GM20431 (cell line): ENCODE measurements around the gene RANBP9.

Source experiments
- in situ Hi-C: fragments of 300-500 bp; cut with MseI, MboI; formaldehyde crosslinking; loops from one replicate; pipeline ENCODE4 v1.15.0; 2020; ENCODE audit warnings: low sequenced_read_pairs; ENCODE audit not compliant: unreplicated experiment

Gene RANBP9

DNA sequence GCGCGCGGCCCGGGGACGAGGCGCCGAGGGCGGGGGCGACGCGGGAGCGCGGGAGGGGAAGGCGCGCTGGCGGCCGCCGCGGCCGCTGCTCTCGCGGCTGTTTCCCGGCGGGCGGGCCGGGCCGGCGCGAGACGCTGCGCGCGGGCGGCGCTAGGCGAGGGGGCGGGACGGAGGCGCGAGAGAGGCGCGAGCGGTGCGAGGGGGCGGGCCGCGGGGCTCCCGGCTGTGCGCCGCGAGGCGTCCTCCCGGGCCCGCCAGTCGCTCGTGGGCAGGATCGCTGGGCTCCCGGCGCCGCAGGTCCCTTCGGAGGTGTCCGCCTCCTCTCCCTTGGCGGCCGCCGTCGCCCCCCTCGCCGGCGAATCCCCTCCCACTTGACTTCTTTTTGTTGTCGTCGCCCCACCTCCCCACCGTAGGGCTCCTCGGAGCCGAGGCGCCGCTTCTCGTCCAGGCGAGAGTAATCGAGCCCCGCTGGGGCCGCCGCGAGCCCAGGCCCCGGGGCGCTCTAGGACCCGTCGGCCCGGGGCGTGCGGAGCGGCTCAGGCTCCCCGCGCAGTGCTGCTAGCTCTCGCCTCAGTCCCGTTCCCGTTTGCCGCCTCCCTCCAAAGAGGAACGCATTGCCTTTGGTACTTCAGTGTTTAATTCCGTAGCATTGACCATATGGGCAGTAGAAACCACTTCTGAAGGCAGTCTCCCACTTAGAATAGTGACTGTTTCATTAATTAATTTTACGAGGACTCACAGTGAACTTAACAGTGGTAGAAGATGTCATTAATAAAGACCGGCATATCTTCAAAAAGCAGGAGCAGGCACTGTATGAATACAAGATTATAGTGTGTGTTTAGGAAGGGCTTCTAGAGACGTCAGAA is at the start of gene RANBP9:
Gene RANBP9, minus strand, starts transcription at position 103 of the 866 bp plus-strand sequence. CDS start 330 bp downstream, outside the sequence.
- in situ Hi-C loops: no loop called here

DNA sequence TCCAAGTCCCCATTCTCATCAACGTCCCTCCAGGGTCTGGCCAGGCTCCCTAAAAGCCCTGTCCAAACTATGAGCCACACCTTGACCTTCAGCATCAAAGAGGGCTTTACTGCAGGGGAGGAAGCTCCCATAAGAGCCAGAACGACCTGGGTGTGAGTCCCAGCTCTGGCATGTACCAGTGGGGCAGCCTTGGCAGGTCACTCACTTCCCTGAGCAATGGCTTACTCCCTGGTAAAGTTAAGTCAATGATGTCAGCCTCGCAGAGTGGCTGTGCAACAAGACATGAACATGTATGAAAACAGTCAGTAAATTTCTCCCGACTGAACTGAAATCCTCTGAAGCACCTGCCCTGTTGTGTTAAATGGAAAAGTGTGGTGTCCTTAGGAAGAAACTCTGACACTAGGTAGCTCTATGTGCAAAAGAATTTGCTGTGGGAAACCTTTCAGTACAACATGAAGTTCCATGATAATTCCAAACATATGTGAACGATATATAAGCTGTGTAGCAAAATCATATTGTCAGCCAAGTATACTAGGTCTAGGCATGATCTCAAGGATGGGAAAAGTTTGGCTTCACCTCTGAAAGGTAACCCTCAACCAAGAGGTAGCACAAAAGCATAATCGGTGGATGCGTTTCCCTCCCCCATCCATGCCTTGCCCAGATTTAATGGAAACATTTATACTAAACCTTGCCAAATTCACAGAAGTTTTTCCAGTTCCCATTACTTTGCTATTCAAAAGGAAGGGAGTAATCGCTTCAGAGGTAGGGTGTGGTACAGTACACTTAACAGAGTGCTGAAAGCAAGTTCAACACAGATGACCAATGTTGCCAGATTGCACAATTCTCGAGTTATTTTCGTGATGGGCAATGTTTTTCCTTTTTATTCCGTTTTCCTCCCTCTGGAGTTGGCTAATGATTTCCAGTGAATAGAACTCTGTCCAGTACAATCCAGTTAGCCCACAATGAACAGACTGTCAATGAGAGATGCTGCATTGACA is 49.0 kb upstream of the RANBP9 start:
- in situ Hi-C loops: no loop called here

- in situ Hi-C loops: no loop called here
Observed at GRCh38 chr6:13759025-13759424, 47.4 kb upstream of the RANBP9 start.

- in situ Hi-C loops: no loop called here
Observed at GRCh38 chr6:13754644-13755043, 43.0 kb upstream of the RANBP9 start.

DNA sequence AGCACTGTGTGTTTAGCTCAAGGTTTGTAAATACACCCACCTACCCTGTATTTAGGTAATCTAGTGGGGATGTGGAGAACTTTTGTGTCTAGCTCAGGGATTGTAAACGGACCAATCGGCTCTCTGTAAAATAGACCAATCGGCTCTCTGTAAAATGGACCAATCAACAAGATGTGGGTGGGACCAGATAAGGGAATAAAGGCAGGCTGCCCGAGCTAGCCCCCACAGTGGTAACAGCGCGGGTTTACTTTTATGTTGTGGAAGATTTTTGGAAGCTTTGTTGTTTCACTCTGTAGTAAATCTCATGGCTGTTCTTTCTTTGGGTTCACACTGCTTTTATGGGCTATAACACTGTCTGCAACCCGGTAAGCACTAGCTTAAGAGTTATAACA is 32.1 kb upstream of the RANBP9 start:
- in situ Hi-C loops: no loop called here

GRCh38 chr6:13742961-13743735 is 31.5 kb upstream of the RANBP9 start:
- in situ Hi-C loops: no loop called here

DNA sequence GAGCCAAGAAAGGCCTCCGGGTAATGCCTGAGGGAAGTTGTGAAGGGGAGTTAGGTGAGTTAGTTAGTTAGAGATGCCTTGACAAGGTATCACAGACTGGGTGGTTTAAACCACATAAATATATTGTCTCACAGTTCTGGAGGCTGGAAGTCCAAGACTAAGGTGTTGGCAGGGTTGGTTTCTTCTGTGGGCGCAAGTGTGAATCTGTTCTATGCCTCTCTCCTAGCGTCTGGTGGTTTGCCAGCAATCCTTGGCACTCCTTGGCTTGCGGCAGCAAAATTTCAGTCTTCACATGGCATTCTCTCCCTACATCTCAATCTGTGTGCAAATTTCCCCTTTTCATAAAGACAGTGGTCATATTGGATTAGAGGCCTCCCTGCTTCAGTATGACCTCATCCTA is 29.7 kb upstream of the RANBP9 start:
- in situ Hi-C loops: no loop called here

DNA sequence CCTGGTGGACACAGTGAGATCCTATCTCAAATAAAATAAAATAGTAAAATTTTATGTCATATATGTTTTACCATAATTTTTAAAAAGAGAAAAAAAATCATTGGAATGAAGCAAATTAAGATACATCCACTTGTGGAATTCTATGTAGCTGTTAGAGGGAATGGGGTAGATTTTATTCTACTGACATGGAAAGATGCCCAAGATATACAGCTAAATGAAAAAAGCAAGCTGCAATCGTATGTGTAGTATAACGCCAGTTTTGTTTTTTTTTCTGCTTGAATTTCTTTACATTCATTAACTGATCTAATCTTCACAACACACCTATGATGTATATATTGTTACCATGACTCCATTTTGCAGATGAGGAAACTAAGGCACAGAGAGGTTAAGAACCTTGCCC is 23.4 kb upstream of the RANBP9 start:
- in situ Hi-C loops: no loop called here

- in situ Hi-C loops: no loop called here
Observed at GRCh38 chr6:13733178-13733887, 21.7 kb upstream of the RANBP9 start.

GRCh38 chr6:13730704-13731103 is 19.1 kb upstream of the RANBP9 start:
- in situ Hi-C loops: no loop called here

- in situ Hi-C loops: no loop called here
Observed at GRCh38 chr6:13729891-13730290, 18.3 kb upstream of the RANBP9 start.

DNA sequence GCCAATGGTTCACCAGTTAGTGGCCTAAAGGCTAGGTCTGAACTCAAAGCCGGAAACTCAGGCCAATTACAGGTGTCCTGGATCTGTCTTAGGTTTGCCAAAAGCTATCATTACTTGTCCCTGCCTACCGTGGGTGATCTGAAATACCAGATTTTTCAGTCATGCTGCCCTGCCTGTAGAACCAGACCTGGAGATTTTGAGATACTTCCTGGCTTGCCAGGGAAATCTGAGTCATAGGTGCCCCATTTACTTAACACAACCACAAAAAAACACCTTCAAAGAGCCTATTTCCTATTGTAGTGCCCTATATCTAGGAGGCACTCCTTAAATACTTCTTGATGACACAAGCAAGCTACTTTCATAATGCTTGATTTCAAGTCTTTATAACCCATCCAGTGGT is 13.9 kb upstream of the RANBP9 start:
- in situ Hi-C loops: no loop called here

- in situ Hi-C loops: no loop called here
Observed at GRCh38 chr6:13725052-13725451, 13.4 kb upstream of the RANBP9 start.

- in situ Hi-C loops: no loop called here
Observed at GRCh38 chr6:13724182-13724581, 12.5 kb upstream of the RANBP9 start.

- in situ Hi-C loops: no loop called here
Observed at GRCh38 chr6:13722880-13723279, 11.2 kb upstream of the RANBP9 start.

DNA sequence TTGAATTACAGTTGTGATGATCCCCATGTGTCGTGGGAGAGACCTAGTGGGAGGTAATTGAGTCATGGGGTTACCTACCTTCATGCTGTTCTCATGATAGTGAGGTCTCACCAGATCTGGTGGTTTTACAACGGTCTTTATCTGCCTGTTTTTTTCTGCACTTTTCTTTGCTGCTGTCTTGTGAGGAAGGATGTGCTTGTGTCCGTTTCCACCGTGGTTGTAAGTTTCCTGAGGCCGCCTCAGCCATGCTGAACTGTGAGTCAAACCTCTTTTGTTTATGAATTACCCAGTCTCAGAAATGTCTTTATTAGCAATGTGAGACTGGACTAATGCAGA is 6.5 kb upstream of the RANBP9 start:
- in situ Hi-C loops: no loop called here

- in situ Hi-C loops: no loop called here
Observed at GRCh38 chr6:13716955-13717295, 5.3 kb upstream of the RANBP9 start.

- in situ Hi-C loops: no loop called here
Observed at GRCh38 chr6:13716225-13716954, 4.8 kb upstream of the RANBP9 start.

DNA sequence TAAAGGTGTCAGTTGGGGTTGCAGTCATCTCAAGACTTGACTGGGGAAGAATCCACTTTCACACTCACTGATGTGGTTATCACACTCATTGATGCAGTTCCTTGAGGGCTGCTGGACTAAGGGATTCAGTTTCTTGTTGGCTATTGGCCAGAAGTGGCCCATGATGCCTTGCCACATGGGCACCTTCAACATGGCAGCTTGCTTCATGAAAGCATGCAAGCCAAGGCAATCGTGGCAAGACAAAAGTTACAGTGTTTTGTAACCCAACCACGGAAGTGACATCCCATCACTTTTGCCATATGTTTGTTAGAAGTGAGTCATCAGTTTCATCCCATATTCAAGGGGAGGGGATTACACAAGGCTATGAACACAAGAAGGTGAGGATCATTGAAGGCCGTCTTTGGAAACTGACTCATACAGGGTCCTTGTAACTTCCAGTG is 3.8 kb upstream of the RANBP9 start:
- in situ Hi-C loops: no loop called here
